Gastrocnemius medialis (tissue), 4 donors: ENCODE measurements around the gene EPHB2.

Experiments
- POLR2A ChIP-seq, 2 donors: fragments of 450-650 bp; IDR thresholded peaks; one replicate each; pipeline ENCODE4 v1.6.1; 2017; ENCODE audit warnings: antibody characterized with exemption in 2 of 2, mild to moderate bottlenecking in 2 of 2, moderate library complexity in 2 of 2
- TF ChIP-seq, protein P1 (sequence below), 5 experiments: fragments of 450-650 bp in 3 of 5; fragments of 200-600 bp in 2 of 5; sonication (generic) in 2 of 5; IDR thresholded peaks in 4 of 5; conservative IDR thresholded peaks in 1 of 5; 1 replicate in 4 of 5; 2 replicates in 1 of 5; pipeline ENCODE4 v1.5.1; 2016 to 2019; ENCODE audit warnings: antibody characterized with exemption in 5 of 5, mild to moderate bottlenecking in 3 of 5, moderate library complexity in 3 of 5

DNA sequence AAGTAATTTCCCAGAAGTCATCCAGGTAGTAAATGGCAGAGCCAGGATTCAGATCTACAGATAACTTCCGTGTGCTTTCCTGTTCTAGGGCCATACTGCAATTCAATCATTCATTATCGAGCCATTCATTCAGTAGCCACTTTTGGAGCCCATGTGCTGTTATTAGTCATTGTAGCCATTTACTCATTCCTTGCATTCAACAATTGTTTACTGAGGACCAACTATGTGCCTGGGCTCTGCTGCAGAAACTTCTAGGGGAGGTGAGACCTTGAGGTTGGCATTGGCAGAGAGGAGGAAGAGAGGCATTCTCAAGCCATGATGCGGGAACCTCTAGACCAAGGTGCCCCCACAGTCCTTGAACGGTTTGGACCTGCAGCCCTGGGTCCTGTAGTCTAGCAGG lies 27.9 kb downstream of the EPHB2 start:
- TF ChIP-seq, protein P1, sequence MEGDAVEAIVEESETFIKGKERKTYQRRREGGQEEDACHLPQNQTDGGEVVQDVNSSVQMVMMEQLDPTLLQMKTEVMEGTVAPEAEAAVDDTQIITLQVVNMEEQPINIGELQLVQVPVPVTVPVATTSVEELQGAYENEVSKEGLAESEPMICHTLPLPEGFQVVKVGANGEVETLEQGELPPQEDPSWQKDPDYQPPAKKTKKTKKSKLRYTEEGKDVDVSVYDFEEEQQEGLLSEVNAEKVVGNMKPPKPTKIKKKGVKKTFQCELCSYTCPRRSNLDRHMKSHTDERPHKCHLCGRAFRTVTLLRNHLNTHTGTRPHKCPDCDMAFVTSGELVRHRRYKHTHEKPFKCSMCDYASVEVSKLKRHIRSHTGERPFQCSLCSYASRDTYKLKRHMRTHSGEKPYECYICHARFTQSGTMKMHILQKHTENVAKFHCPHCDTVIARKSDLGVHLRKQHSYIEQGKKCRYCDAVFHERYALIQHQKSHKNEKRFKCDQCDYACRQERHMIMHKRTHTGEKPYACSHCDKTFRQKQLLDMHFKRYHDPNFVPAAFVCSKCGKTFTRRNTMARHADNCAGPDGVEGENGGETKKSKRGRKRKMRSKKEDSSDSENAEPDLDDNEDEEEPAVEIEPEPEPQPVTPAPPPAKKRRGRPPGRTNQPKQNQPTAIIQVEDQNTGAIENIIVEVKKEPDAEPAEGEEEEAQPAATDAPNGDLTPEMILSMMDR (IDR thresholded peaks at IDR 0.05 in 4 of 5, conservative IDR thresholded peaks at IDR 0.05 in 1 of 5), result no peak
- TF ChIP-seq POLR2A (IDR thresholded peaks at IDR 0.05), result no peak
